Endothelial cell of umbilical vein (primary cell): Measurements from ENCODE around the gene AGBL4. TPM values are rescaled to one million over a fixed set of nuclear protein-coding genes. Genes with fewer than 3 reads are reported as not detected.

Experiments used
- BruUV-seq: library from RNA; stranded (reverse); fragments of 400-500 nt; replicated peaks from 2 replicates; lab custom pipeline; 2021; lab: Mats Ljungman, UMichigan
- CTCF ChIA-PET: fragments of 300-600, 350-600 bp; sonication (Branson Sonifier 250); formaldehyde crosslinking; loops from one replicate; lab custom pipeline; 2021; ENCODE audit warnings: antibody characterized with exemption, inconsistent platforms; lab: Charles Lee
- POLR2A ChIA-PET: fragments of 300-600, 350-600 bp; sonication (Branson Sonifier 250); formaldehyde crosslinking; loops from one replicate; lab custom pipeline; 2021; ENCODE audit warnings: antibody characterized with exemption, inconsistent platforms; lab: Charles Lee
- DNase-seq: peaks from one replicate; pipeline ENCODE4 v3.0.0-alpha.2; 2011; ENCODE audit warnings: low read depth, low spot score
- FAIRE-seq: peaks from 2 replicates; lab custom pipeline; 2011; peaks lifted over from hg19 to GRCh38; lab: Jason Lieb, UNC
- H2AFZ ChIP-seq: 2 replicates; pipeline ENCODE4 v1.6.0; 2012; ENCODE audit warnings: low read depth, low read length, control low read depth, inconsistent platforms
- H3K27ac ChIP-seq: 2 replicates; pipeline ENCODE4 v1.5.1; 2011; ENCODE audit warnings: low read depth, mild to moderate bottlenecking, control low read depth, low read length, moderate library complexity; ENCODE audit not compliant: insufficient read depth
- H3K27me3 ChIP-seq, 2 experiments: 2 replicates each; pipeline versions ENCODE4 v1.6.0 to v1.6.1; 2011; ENCODE audit warnings: low read length in 2 of 2, mixed read lengths in 1 of 2; ENCODE audit not compliant: control insufficient read depth in 2 of 2, insufficient read depth in 2 of 2
- H3K36me3 ChIP-seq, 2 experiments: 2 replicates in 1 of 2; 3 replicates in 1 of 2; pipeline ENCODE4 v1.5.1; 2011; ENCODE audit warnings: low read length in 2 of 2, mild to moderate bottlenecking in 1 of 2, moderate library complexity in 1 of 2; ENCODE audit not compliant: control insufficient read depth in 2 of 2, insufficient read depth in 2 of 2; ENCODE audit errors: extremely low read depth in 1 of 2
- H3K4me1 ChIP-seq: 3 replicates; pipeline ENCODE4 v1.5.1; 2011; ENCODE audit warnings: mild to moderate bottlenecking, low read length; ENCODE audit not compliant: control insufficient read depth, insufficient read depth; ENCODE audit errors: extremely low read depth
- H3K4me2 ChIP-seq: 2 replicates; pipeline ENCODE4 v1.6.1; 2011; ENCODE audit warnings: low read length, control low read depth, mixed read lengths; ENCODE audit not compliant: insufficient read depth
- H3K4me3 ChIP-seq, 3 experiments: fragments of 200-600 bp in 1 of 3; sonication (generic), shearing (Covaris generic) in 1 of 3; replicated peaks in 1 of 3; 2 replicates each; pipeline ENCODE4 v1.5.1; 2011 to 2016; ENCODE audit warnings: control low read depth in 3 of 3, low read length in 3 of 3, mild to moderate bottlenecking in 2 of 3, inconsistent platforms in 1 of 3, low read depth in 1 of 3, moderate library complexity in 1 of 3; ENCODE audit not compliant: insufficient read depth in 1 of 3
- H3K79me2 ChIP-seq: 2 replicates; pipeline ENCODE4 v1.6.0; 2012; ENCODE audit warnings: low read length, inconsistent platforms; ENCODE audit not compliant: control insufficient read depth, insufficient read depth
- H3K9ac ChIP-seq: replicated peaks from 2 replicates; pipeline ENCODE3; 2011; ENCODE audit warnings: low read length, control low read depth; ENCODE audit not compliant: insufficient read depth; ENCODE audit errors: extremely low read depth
- H3K9me1 ChIP-seq: replicated peaks from 3 replicates; pipeline ENCODE4 v1.6.0; 2011; ENCODE audit warnings: mild to moderate bottlenecking, low read length; ENCODE audit not compliant: control insufficient read depth, insufficient read depth; ENCODE audit errors: extremely low read depth
- H3K9me3 ChIP-seq: replicated peaks from 2 replicates; pipeline ENCODE4 v1.5.1; 2012; ENCODE audit warnings: low read length, inconsistent platforms; ENCODE audit not compliant: control insufficient read depth, insufficient read depth
- H4K20me1 ChIP-seq: replicated peaks from 2 replicates; pipeline ENCODE3; 2011; ENCODE audit warnings: mild to moderate bottlenecking, low read length; ENCODE audit not compliant: control insufficient read depth, insufficient read depth; ENCODE audit errors: extremely low read depth
- EZH2 ChIP-seq: IDR thresholded peaks from 2 replicates; pipeline ENCODE4 v1.6.1; 2012; ENCODE audit warnings: borderline replicate concordance, low read depth, mild to moderate bottlenecking, moderate library complexity, low read length, inconsistent platforms; ENCODE audit not compliant: severe bottlenecking
- FOS ChIP-seq: IDR thresholded peaks from 2 replicates; pipeline ENCODE4 v1.6.1; 2011; ENCODE audit warnings: mild to moderate bottlenecking, low read length, moderate library complexity, borderline replicate concordance; ENCODE audit not compliant: insufficient read depth
- GATA2 ChIP-seq: IDR thresholded peaks from 2 replicates; pipeline ENCODE4 v1.7.0; 2011; ENCODE audit warnings: low read depth, mild to moderate bottlenecking, moderate library complexity, mixed read lengths, low read length; ENCODE audit not compliant: insufficient read length, insufficient read depth
- JUN ChIP-seq: IDR thresholded peaks from 2 replicates; pipeline ENCODE4 v1.6.1; 2011; ENCODE audit warnings: borderline replicate concordance, low read depth; ENCODE audit not compliant: insufficient read length, insufficient read depth
- MYC ChIP-seq: IDR thresholded peaks from one replicate; pipeline ENCODE4 v1.6.1; 2011; ENCODE audit warnings: mild to moderate bottlenecking, low read depth, low read length
- POLR2A ChIP-seq: IDR thresholded peaks from 2 replicates; pipeline ENCODE4 v1.6.1; 2012; ENCODE audit warnings: low read depth, mild to moderate bottlenecking, control low read depth, low read length
- POLR2AphosphoS5 ChIP-seq: IDR thresholded peaks from 2 replicates; pipeline ENCODE4 v1.6.1; 2012; ENCODE audit warnings: low read depth, mild to moderate bottlenecking, control low read depth, low read length, moderate library complexity; ENCODE audit not compliant: insufficient read depth
- dilution Hi-C: fragments of 300-500 bp; cut with MboI; formaldehyde crosslinking; loops from one replicate; pipeline ENCODE4 v1.15.0; 2019; ENCODE audit warnings: low sequenced_read_pairs; ENCODE audit not compliant: extremely low pct_ligation_motif_present
- intact Hi-C: fragments of 100-400 bp; cut with micrococcal nuclease; formaldehyde crosslinking; loops from one replicate; pipeline ENCODE4 v1.10.0; 2022
- polyA plus RNA-seq, 4 experiments: library from polyadenylated mRNA; depleted of rRNA in 3 of 4; stranded (reverse) in 3 of 4; unstranded in 1 of 4; fragments of >200 nt; gene quantifications; 2 replicates each; pipeline versions ENCODE4 v1.2.1 to v1.2.3, GENCODE V29; 2011 to 2012; ENCODE audit warnings: missing spikeins in 1 of 4
- total RNA-seq: library from RNA; stranded (reverse); gene quantifications from 2 replicates; pipeline ENCODE4 v1.2.3, GENCODE V29; 2021
- TF ChIP-seq, protein P1 (sequence below): IDR thresholded peaks from 2 replicates; pipeline ENCODE4 v1.6.1; 2011; ENCODE audit not compliant: insufficient read depth, insufficient read length
- TF ChIP-seq, protein P2 (sequence below), 2 donors: IDR thresholded peaks; 1 replicate in 1 of 2; 2 replicates in 1 of 2; pipeline ENCODE4 v1.5.1; 2011; ENCODE audit warnings: low read length in 2 of 2, mild to moderate bottlenecking in 2 of 2, moderate library complexity in 2 of 2, control low read depth in 1 of 2, inconsistent platforms in 1 of 2, low read depth in 1 of 2; ENCODE audit not compliant: insufficient read depth in 1 of 2; ENCODE audit errors: extremely low read depth in 1 of 2

The AGBL4 gene
- total and polyA plus RNA-seq, 2 donors (not counting 3 experiments of a cell fraction or from before 2014, with no cell fraction given), result not detected

DNA sequence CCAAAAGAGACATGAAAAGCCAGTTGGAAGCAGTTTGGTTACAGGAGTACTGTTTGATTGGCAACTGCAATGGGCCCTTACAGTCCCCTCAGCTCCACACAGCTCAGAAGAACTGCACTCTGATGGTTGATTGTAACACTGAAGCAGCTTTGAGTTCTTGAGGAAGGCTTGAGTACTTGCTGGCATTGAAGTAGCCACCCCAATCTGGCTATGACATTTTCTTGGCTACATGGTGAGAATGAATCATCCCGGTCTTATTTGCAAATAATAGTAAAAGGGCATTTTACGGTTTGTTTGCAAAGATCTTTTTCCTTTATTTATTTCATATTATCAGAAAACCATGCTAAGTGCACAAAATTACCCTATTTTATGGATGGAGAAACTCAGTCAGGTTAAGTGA, 1087.3 kb downstream of the AGBL4 start:
- intact Hi-C loops, result no loop called here
- TF ChIP-seq, protein P1, sequence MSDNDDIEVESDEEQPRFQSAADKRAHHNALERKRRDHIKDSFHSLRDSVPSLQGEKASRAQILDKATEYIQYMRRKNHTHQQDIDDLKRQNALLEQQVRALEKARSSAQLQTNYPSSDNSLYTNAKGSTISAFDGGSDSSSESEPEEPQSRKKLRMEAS, result no peak
- no peak for TF ChIP-seq GATA2
- TF ChIP-seq MYC, result no peak
- TF ChIP-seq JUN, result no peak
- TF ChIP-seq, protein P2, sequence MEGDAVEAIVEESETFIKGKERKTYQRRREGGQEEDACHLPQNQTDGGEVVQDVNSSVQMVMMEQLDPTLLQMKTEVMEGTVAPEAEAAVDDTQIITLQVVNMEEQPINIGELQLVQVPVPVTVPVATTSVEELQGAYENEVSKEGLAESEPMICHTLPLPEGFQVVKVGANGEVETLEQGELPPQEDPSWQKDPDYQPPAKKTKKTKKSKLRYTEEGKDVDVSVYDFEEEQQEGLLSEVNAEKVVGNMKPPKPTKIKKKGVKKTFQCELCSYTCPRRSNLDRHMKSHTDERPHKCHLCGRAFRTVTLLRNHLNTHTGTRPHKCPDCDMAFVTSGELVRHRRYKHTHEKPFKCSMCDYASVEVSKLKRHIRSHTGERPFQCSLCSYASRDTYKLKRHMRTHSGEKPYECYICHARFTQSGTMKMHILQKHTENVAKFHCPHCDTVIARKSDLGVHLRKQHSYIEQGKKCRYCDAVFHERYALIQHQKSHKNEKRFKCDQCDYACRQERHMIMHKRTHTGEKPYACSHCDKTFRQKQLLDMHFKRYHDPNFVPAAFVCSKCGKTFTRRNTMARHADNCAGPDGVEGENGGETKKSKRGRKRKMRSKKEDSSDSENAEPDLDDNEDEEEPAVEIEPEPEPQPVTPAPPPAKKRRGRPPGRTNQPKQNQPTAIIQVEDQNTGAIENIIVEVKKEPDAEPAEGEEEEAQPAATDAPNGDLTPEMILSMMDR (IDR thresholded peaks at IDR 0.05; ENCODE audit: extremely low read depth in 1 of 2, insufficient read depth in 1 of 2, low read depth in 1 of 2, low read length in 2 of 2), result no peak
- TF ChIP-seq POLR2A, result no peak
- TF ChIP-seq FOS, result no peak
- TF ChIP-seq POLR2AphosphoS5, result no peak
- no peak for TF ChIP-seq EZH2

More for the DNA sequence above, 1087.3 kb downstream of the AGBL4 start:
- no peak overlapping the region for H2AFZ ChIP-seq
- DNase-seq, result no peak
- peaks cover 3% of the 10 kb centered on the region for H3K4me1 ChIP-seq
- H3K36me3 ChIP-seq, result no peaks in the 10 kb centered on the region
- no peaks in the 10 kb centered on the region for H3K79me2 ChIP-seq
- FAIRE-seq, result no peak
- no TSS peak for BruUV-seq
- ChIA-PET POLR2A (no interaction called here), CTCF (no interaction called here)
- no peak overlapping the region for H3K4me3 ChIP-seq
- H3K4me2 ChIP-seq, result no peak overlapping the region
- no peak overlapping the region for H3K9ac ChIP-seq
- H3K27ac ChIP-seq, result no peak overlapping the region
- H3K27me3 ChIP-seq, result no peaks in the 10 kb centered on the region
- H3K9me3 ChIP-seq, result no peaks in the 10 kb centered on the region
- H3K9me1 ChIP-seq, result no peaks in the 10 kb centered on the region
- dilution Hi-C loops, result no loop called here
- no peaks in the 10 kb centered on the region for H4K20me1 ChIP-seq
